SU-DHL-6 (cell line): ENCODE data around the gene SOCS6.

Experiments
- H2AFZ ChIP-seq: fragments of 200-600 bp; sonication (generic); 2 replicates; pipeline ENCODE4 v1.6.1; 2014; ENCODE audit warnings: low read depth, mild to moderate bottlenecking, moderate library complexity, mixed read lengths, antibody characterized with exemption, low read length; ENCODE audit not compliant: severe bottlenecking
- H3F3A ChIP-seq: fragments of 200-600 bp; shearing (Covaris generic); 2 replicates; pipeline ENCODE4 v1.6.0; 2016; ENCODE audit warnings: antibody characterized with exemption, mild to moderate bottlenecking; ENCODE audit not compliant: insufficient read depth
- H3K27ac ChIP-seq: fragments of 200-600 bp; sonication (generic); 2 replicates; pipeline ENCODE4 v1.5.1; 2016; ENCODE audit warnings: low read depth, mild to moderate bottlenecking, low read length, moderate library complexity, mixed read lengths
- H3K27me3 ChIP-seq: fragments of 200-600 bp; sonication (generic), shearing (Covaris generic); 2 replicates; pipeline ENCODE4 v1.6.0; 2014; ENCODE audit warnings: mild to moderate bottlenecking, low read length
- H3K36me3 ChIP-seq: fragments of 200-600 bp; sonication (generic); 2 replicates; pipeline ENCODE4 v1.6.1; 2014; ENCODE audit warnings: mild to moderate bottlenecking, low read length, mixed read lengths
- H3K4me2 ChIP-seq: fragments of 300-600, 200-600 bp; shearing (Covaris generic), sonication (generic); 2 replicates; pipeline ENCODE4 v1.6.0; 2014; ENCODE audit warnings: low read length, low read depth, mild to moderate bottlenecking; ENCODE audit not compliant: poor library complexity, severe bottlenecking
- H3K4me3 ChIP-seq: fragments of 200-600 bp; sonication (generic); 2 replicates; pipeline ENCODE4 v1.5.1; 2014; ENCODE audit warnings: antibody characterized with exemption, low read length, mild to moderate bottlenecking, mixed read lengths; ENCODE audit not compliant: insufficient read depth, poor library complexity, severe bottlenecking
- H3K79me2 ChIP-seq: fragments of 200-600 bp; sonication (generic); 2 replicates; pipeline ENCODE4 v1.6.1; 2014; ENCODE audit warnings: mild to moderate bottlenecking, low read length, moderate library complexity; ENCODE audit not compliant: insufficient read depth
- H3K9ac ChIP-seq: fragments of 200-600 bp; sonication (generic); 2 replicates; pipeline ENCODE4 v1.7.0; 2014; ENCODE audit warnings: mild to moderate bottlenecking, low read length
- H3K9me2 ChIP-seq: fragments of 200-600 bp; sonication (generic); replicated peaks from 2 replicates; pipeline ENCODE4 v1.6.1; 2014; ENCODE audit warnings: low read length; ENCODE audit not compliant: insufficient read depth
- H3K9me3 ChIP-seq: fragments of 200-600 bp; sonication (generic); 2 replicates; pipeline ENCODE4 v1.6.1; 2014; ENCODE audit warnings: low read length, mixed read lengths; ENCODE audit not compliant: insufficient read depth
- H4K20me1 ChIP-seq: fragments of 200-600 bp; sonication (generic); 2 replicates; pipeline ENCODE4 v1.6.1; 2014; ENCODE audit warnings: low read depth, mild to moderate bottlenecking, antibody characterized with exemption, low read length, moderate library complexity, mixed read lengths
- EZH2phosphoT487 ChIP-seq: fragments of 200-600 bp; sonication (generic), shearing (Covaris generic); conservative IDR thresholded peaks from 2 replicates; pipeline ENCODE4 v1.6.1; 2018; ENCODE audit warnings: mild to moderate bottlenecking, antibody characterized with exemption, low read length, moderate library complexity, mixed read lengths
- TF ChIP-seq, protein P1 (sequence below): fragments of 200-600 bp; sonication (generic); IDR thresholded peaks from one replicate; pipeline ENCODE4 v1.5.1; 2017; ENCODE audit warnings: antibody characterized with exemption, mild to moderate bottlenecking, low read length, moderate library complexity; ENCODE audit not compliant: insufficient read depth, poor library complexity, severe bottlenecking

The SOCS6 gene

DNA sequence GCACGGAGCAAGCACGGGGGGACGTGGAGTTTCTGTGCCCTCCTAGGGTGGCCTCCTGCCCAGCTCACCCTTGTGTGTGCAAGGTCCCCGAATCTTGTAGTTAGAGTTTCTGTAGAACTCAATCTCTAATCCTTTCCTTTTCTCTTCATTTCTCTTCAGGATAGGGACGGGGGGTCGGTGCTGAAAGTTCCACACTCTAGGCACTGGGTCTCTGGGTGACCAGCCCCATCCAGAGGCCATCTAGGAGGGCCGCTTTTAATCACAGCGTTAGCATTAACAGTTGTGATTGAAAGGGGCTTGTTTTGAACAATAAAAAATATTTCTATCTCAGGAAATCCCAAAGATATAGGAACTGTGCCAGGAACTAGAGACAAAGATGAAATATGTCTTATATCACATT is 10.5 kb downstream of the SOCS6 start:
- Histone ChIP-seq H3K79me2 (no peaks in the 10 kb centered on the region), H3K4me2 (no peak overlapping the region), H3K27me3 (no peaks in the 10 kb centered on the region), H3K9me2 (no peaks in the 10 kb centered on the region), H3K27ac (no peak overlapping the region), H3K9ac (no peak overlapping the region), H2AFZ (no peak overlapping the region), H3K4me3 (no peak overlapping the region), H3K9me3 (no peaks in the 10 kb centered on the region), H3F3A (no peaks in the 10 kb centered on the region), H3K36me3 (no peaks in the 10 kb centered on the region), H4K20me1 (no peaks in the 10 kb centered on the region)
- TF ChIP-seq, protein P1, sequence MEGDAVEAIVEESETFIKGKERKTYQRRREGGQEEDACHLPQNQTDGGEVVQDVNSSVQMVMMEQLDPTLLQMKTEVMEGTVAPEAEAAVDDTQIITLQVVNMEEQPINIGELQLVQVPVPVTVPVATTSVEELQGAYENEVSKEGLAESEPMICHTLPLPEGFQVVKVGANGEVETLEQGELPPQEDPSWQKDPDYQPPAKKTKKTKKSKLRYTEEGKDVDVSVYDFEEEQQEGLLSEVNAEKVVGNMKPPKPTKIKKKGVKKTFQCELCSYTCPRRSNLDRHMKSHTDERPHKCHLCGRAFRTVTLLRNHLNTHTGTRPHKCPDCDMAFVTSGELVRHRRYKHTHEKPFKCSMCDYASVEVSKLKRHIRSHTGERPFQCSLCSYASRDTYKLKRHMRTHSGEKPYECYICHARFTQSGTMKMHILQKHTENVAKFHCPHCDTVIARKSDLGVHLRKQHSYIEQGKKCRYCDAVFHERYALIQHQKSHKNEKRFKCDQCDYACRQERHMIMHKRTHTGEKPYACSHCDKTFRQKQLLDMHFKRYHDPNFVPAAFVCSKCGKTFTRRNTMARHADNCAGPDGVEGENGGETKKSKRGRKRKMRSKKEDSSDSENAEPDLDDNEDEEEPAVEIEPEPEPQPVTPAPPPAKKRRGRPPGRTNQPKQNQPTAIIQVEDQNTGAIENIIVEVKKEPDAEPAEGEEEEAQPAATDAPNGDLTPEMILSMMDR, result no peak
- no peak for TF ChIP-seq EZH2phosphoT487

- H3K79me2 ChIP-seq, result no peaks in the 10 kb centered on the region
- H3K27ac ChIP-seq, result no peak overlapping the region
Observed at GRCh38 chr18:70301667-70302066, 12.8 kb downstream of the SOCS6 start.

GRCh38 chr18:70308555-70309294 is 19.9 kb downstream of the SOCS6 start:
- no peak overlapping the region for H3K4me2 ChIP-seq

More at GRCh38 chr18:70301667-70302066, 12.8 kb downstream of the SOCS6 start:
- no peak overlapping the region for H3K4me2 ChIP-seq
- no peak overlapping the region for H3K4me3 ChIP-seq
- H3F3A ChIP-seq, result no peaks in the 10 kb centered on the region
- H2AFZ ChIP-seq, result no peak overlapping the region
- H3K9me3 ChIP-seq, result no peaks in the 10 kb centered on the region
- no peaks in the 10 kb centered on the region for H3K9me2 ChIP-seq
- no peak overlapping the region for H3K9ac ChIP-seq
- H4K20me1 ChIP-seq, result no peaks in the 10 kb centered on the region
- H3K27me3 ChIP-seq, result no peaks in the 10 kb centered on the region
- no peak for TF ChIP-seq EZH2phosphoT487
- TF ChIP-seq, protein P1, result no peak
- H3K36me3 ChIP-seq, result no peaks in the 10 kb centered on the region

More at GRCh38 chr18:70308555-70309294, 19.9 kb downstream of the SOCS6 start:
- Histone ChIP-seq H3K27ac (no peak overlapping the region), H3K79me2 (no peaks in the 10 kb centered on the region), H2AFZ (no peak overlapping the region), H3K9me3 (no peaks in the 10 kb centered on the region), H3K36me3 (no peaks in the 10 kb centered on the region), H3K4me3 (no peak overlapping the region), H3K9ac (no peak overlapping the region), H3K9me2 (no peaks in the 10 kb centered on the region), H3F3A (no peaks in the 10 kb centered on the region), H4K20me1 (no peaks in the 10 kb centered on the region), H3K27me3 (no peaks in the 10 kb centered on the region)
- TF ChIP-seq, protein P1, result no peak
- no peak for TF ChIP-seq EZH2phosphoT487
